Stimulated activated CD8-positive, alpha-beta memory T cell treated with anti-CD3 and anti-CD28 coated beads, Interleukin-7, amount 100 ng/mL, for 4 hours (primary cell): ENCODE data around the gene DHCR7.
"Not testable (repeated sequence)": the region's sequence is repeated elsewhere in the genome, so short reads cannot be mapped to it uniquely, and the experiment has no call there.

ENCODE experiments used
- DNase-seq, 2 donors: peaks; one replicate each; pipeline ENCODE4 v3.0.0-alpha.2; 2020; ENCODE audit warnings: low read depth in 2 of 2

Gene DHCR7

GRCh38 chr11:71437879-71438278 lies 10.3 kb downstream of the DHCR7 start:
- no peak for DNase-seq

DNA sequence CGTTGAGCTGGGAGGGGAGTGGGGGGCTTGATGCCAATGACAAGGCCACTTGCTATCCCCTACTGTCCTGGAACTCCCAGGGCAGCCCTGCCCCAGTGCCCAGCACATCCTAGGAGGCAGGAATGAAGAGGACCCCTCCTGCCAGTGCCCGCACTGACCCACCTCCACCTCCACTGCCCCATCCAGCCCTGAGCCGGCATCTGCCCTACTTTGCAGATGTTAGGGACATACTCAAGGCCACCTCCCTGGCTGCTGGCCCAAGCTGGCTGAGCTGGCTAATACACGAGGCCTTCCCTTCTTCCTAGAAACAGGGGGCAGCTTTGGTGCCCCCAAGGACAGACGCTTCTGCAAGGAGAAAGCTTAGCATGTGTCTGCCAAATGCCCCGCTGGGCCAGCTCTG lies 10.8 kb downstream of the DHCR7 start:
- DNase-seq = no peak

GRCh38 chr11:71436861-71437260 lies 11.3 kb downstream of the DHCR7 start:
- DNase-seq = no peak

DNA sequence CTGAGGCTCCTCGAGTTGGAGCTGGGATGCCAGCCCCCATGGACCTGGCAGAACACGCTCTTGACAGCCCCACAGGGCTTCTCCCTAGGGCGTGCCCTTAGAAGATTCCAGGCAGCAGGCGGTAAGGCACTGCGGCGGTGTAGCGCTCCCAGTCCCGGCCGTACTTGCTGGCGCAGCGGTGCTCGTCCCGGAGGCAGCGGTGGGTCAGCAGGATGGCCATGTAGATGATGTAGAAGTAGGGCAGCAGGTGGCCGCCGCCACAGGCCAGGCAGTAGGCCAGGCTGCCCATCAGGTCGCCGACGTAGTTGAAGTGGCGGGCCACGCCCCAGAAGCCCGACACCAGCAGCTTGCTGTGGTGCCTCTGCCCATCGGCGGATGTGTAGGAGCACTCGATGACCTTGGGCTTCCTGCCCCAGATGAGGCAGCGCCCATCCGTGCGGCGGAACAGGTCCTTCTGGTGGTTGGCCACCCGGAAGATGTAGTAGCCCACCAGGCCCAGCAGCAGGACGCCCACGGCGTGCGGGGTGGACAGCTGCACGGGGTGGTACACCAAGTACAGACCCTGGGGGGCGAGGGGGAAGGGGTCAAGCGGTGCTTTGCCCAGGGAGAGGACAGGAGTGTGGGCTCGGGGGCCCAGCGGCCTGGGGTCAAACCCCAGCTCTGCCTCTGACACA lies 12.8 kb downstream of the DHCR7 start:
- no peak for DNase-seq

DNA sequence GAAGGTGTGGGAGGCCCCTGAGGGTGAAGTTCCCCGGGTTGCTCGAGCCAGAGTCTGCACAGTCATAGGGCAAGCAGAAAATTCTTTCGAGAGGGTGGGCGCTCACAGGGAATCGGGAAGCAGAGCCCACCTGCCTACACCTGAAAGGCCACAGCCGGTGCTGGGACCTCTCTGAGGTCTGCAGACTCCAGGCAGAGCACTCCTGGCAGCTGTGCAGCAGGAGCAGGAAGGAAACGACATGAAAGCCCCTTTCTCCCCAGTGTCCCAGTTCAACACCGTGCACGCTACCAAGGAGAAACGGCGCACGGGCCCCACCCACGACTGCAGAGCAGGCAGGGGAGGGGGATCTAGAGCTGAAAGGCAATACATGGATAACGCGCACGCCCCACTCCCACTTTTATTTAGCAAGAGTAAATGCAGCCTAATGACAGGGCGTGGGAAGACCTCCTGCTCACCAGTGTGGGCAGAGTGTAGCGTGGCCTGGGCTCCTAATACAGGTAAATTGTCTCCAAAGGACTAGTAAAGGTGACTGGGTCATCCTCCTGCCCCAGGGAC lies 13.5 kb downstream of the DHCR7 start:
- DNase-seq = no peak

DNA sequence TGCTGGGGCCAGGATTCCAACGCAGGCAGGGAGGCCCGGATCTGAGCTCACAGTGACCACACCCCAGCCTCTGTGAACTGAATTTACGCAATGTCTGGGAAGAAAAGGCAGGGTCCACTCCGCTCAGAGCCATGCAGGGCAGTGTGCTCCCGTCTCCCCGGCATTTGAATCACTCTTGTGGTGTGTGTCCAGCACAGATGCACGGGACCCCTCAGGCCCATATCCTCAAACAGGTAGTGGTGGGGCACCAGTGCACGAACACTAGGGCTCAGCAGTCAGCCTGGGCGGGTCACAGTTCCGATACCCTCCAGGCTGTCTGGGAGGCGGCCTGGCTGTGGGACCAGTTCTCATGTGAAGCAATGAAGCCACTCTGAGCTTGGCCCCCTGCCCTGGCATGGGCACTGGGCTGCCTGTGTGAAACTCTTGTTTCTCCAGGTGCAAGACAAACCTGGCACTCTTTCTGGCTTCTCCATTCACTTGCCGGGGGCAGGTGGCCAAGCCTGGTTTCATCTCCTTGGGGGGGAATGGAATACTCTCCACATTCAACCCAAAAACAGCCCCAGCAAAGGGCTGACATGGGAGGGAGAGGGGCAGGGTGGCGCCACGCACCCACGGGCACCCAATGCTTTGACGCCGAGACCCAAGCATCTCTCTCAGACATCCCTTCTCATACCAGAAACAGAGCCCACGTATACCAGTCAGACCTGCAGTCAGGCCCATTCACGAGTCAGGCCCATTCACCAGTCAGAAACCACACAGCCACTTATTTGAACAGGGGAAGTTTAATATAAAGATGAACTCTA lies 14.3 kb downstream of the DHCR7 start:
- DNase-seq = no peak

DNA sequence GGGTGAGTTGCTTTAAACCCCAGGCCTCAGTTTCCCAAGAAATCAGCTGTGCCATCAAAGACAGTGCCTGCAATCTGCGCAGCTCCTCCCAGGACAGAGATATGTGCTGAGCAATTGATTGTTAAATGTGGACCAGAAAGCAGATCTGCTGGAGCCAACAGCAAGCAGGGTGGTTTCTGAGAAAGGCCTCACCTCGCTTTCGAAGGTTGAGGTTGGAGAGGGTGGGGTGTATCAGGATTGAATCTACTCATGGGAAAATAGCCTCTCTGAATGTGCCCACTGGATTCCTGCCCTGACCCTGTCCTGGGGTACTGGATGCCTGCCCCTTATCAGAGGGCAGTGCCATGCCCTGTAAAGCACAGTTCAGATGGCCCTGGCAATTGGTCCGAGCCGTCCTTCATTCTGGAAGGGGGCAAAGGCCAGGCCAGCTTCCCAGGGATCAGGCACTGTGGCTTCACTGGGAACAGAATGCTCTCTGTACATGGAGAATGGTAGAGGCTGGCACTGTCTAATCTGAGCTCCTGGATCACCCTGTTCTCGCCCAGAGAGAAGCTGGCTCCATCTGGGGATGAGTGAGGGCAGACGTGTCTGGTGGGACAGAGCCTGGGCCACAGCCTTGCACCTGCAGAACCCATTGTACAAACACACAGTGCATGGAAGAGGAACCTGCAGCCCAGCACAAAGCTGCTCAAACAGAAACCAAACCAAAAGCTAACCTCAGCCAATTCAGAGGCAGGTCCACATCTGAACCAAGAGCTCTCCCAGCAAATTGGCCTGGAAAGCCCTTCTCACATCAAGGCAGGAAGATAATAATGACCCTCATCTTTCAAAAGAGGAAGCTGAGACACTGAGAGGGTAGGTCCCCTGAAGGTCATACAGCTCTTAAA lies 15.2 kb downstream of the DHCR7 start:
- no peak for DNase-seq

DNA sequence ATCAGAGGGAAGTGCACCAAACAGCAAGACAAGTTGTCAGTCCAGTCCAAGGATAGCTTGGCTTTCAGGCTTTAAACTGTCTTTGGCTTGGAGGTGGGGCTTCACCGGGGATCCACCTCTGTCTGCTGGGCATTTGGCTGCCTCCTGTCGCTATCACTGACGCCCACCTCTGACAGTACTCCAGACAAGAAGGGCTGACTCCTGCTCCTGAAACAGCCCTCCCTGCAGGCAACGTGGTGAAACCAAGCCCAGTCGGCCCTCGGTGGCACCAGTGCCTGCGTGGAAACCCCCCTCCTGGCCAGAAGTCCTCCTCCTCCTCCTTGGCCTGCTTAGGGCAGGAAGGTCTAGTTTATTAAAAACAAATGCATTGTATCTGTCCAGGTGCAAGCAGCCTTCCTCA lies 16.9 kb downstream of the DHCR7 start:
- DNase-seq = no peak

DNA sequence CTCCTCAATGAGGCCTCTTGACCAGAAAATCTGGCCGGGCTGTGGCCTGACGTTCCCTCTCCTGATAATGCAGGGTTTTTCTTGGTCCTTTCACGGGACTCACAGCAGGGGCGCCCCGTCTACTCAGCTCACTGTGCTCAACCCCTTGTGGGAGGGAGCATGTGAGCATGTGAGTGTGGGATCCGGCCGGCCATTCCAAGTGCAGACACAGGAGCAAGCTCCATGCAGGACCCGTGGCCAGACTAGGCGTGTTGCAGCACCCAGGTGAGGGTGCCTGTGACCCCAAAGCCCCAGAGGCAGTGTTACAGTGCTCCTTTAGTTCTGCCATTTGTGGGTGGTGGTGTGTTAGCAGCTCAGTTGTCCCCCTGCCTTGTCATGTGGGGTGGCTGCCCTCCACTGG lies 18.0 kb downstream of the DHCR7 start:
- DNase-seq = no peak

DNA sequence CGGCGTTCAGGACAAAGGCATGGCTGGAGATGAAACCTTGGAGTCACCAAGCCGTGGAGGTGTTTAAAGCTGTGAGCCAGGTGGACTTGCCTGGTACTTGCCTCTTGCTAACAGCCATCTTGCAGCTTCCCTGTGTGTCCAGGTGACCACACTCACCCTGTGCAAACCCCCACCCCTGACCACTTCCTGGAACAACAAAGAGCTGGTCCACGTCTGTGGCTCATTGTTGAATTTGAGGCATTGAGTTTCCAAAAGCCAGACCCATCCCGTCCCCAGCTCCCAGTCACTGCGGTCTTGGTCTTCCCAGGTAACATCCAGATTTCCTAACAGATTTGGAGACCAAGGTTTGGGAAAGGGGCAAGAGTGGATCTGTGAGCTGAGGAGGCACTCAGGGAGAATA lies 18.5 kb downstream of the DHCR7 start:
- no peak for DNase-seq

DNA sequence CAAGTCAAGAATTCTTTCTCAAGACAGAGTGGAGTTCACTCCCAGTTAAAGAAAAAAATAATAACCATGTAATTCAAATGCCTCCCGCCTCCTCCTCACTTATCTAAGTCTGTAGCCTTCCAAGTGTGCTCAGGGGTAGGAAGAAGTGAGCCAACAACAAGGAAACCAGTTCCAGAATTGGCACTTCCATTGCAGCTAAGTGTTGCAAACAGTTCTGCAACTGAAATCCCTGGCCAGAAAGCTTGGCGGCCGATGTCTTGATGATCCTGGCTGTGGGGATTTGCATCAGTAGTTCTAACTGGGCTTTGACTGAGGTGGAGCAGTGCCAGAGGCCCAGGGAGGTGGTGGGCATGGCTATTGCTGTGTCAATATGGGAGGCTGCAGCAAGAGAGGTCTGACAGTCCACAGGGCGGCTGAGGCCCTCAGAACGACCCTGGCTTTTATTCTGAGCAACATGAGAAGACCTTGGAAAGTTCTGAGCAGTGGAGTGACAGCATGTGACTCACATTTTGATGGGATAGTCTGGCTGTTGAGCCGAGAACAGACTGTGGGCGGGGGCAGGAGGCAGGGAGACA lies 19.2 kb downstream of the DHCR7 start:
- DNase-seq = no peak

- no peak for DNase-seq
These were observed 21.8 kb downstream of the DHCR7 start for GRCh38 chr11:71426413-71426812.

- DNase-seq = no peak
These were observed 22.3 kb downstream of the DHCR7 start for GRCh38 chr11:71425860-71426259.

- no peak for DNase-seq
These were observed 22.8 kb downstream of the DHCR7 start for GRCh38 chr11:71425409-71425808.

DNA sequence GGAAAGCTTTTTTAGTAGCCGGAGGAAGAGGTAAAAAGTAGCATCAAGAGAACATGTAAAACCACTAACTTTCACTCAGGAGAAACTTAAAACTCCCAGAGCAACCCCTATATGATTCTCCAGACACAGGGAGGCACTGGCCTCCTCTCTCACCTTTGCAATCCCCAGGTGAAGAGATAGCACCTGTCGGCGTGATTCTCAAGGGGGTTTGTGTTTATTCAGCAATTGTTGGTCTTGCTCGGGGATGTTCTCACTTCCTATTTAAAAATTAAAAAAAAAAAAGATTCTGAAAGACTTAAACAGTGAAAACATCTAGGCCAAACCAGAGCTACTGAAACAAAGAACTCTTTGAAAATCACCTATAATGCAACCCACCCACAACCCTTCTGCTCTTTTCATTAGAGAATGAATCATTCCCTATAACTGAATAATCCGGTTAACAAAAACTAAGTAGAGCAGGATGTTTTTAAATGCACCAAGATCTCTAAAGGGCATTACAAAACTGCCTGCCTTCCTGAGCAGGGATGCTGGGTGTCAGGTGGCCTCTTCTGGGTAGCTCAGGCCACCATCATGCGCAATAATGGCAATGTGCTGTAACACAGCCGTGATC lies 24.9 kb downstream of the DHCR7 start:
- no peak for DNase-seq

DNA sequence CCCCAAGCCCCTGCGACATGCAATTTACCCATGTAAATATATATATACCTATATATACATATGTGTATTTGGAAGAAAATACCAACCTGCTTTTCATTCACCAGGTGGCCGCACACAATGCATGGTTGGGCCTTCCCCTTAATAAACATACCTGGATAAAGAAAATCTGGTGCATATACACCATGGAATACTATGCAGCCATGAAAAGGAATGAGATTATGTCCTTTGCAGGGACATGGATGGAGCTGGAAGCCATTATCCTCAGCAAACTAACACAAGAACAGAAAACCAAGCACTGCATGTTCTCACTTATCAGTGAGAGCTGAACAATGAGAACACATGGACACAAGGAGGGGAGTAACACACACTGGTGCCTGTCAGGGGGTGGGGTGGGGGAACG lies 25.9 kb downstream of the DHCR7 start:
- DNase-seq = not testable (repeated sequence)

DNA sequence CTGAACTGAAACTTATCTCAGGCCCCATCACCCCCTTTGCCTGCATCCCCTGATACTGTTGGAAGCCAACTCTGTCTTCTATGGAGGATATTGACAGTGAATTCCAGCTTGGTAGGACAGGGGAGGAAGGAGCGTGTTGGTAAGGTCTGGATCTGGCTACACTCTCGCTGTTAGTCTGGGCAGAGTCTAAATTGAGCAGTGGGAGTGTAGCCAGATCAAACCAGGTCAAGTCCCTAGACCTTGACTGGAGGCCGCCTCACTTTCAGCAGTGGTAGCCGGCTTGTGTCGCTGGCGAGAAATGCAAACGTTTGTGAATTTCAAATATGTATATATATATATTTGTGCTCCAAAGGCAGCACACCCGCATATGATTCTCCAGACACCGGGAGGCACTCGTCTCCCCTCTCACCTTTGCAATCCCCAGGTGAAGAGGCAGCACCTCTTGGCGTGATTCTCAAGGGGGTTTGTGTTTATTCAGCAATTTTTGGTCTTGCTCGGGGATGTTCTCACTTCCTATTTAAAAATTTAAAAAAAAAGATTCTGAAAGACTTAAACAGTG lies 26.7 kb downstream of the DHCR7 start:
- DNase-seq = no peak

DNA sequence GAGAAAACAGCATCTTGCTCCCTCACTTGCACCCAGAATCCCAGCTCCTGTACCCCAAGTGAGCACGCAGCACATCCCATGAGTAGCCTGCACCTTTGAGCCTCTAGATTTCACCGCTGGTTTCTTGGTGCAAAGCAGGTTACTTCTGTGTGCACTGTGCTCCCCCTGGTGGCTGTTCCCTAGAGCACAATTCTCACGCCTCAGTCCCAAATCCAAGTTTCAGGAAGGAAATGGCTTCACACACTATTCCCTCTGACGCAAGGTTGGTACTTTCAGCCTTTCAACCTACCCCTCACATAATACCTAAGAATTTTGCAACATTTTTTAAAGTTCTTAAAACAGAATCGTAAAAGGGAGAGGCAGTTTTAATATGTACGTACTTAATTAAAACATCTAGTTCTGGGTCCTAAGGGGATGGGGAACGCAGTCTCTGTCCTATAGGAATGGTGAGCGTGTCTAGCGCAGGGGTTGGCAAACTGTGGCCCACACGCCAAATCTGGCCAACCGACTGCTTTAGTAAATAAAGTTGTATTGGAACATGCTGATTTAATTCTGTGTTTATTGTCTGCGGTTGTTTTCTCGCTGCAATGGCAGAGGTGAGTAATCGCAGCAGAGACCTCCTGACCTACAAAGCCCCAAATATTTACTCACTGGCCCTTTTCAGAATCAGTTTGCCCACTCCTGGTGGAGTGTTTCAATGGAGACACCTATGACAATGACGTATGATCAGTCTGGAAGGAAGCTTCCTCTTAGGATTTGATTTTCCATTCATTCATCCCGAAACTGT lies 27.5 kb downstream of the DHCR7 start:
- no peak for DNase-seq

DNA sequence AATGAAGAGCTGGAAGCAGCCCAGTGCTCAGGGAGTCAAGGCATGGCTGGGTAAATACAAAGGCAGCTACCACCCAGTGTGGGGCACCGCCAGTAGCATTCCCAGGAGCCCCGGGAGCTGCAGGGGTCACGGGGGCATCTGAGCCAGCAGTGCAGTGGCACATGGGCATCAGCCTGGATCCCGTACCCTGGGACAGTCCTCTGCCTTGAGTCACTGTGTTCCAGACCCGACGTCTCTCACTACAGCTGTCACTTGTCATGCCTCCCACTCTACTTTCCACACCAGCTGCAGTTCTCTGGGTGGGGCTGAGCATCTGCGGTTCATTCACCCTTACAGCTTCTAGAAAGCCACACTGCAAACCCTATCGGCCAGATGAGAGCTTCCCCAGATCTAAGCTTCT lies 29.6 kb downstream of the DHCR7 start:
- DNase-seq = no peak

- DNase-seq = no peak
These were observed 33.5 kb downstream of the DHCR7 start for GRCh38 chr11:71414645-71415044.
